GM10847 (cell line): ENCODE data around the gene SDK2.

ENCODE experiments used
- POLR2A ChIP-seq: IDR thresholded peaks from 2 replicates; pipeline ENCODE4 v1.6.1; 2011; ENCODE audit not compliant: insufficient read length; ENCODE audit errors: extremely low read depth

Gene SDK2

GRCh38 chr17:73554498-73554897, 89.7 kb downstream of the SDK2 start:
- no peak for TF ChIP-seq POLR2A

- no peak for TF ChIP-seq POLR2A
Measured at GRCh38 chr17:73553311-73553710, 90.9 kb downstream of the SDK2 start.

- TF ChIP-seq POLR2A, result no peak
Measured at GRCh38 chr17:73552300-73553048, 91.8 kb downstream of the SDK2 start.

GRCh38 chr17:73551759-73552158, 92.5 kb downstream of the SDK2 start:
- no peak for TF ChIP-seq POLR2A

- no peak for TF ChIP-seq POLR2A
Measured at GRCh38 chr17:73551144-73551543, 93.1 kb downstream of the SDK2 start.

GRCh38 chr17:73550556-73550955, 93.7 kb downstream of the SDK2 start:
- no peak for TF ChIP-seq POLR2A

GRCh38 chr17:73549841-73550430, 94.3 kb downstream of the SDK2 start:
- TF ChIP-seq POLR2A, result no peak

GRCh38 chr17:73548620-73549311, 95.5 kb downstream of the SDK2 start:
- TF ChIP-seq POLR2A, result no peak

- no peak for TF ChIP-seq POLR2A
Measured at GRCh38 chr17:73547790-73548189, 96.5 kb downstream of the SDK2 start.

GRCh38 chr17:73546770-73547536, 97.3 kb downstream of the SDK2 start:
- TF ChIP-seq POLR2A, result no peak

- no peak for TF ChIP-seq POLR2A
Measured at GRCh38 chr17:73546114-73546513, 98.1 kb downstream of the SDK2 start.

GRCh38 chr17:73545109-73546032, 98.9 kb downstream of the SDK2 start:
- no peak for TF ChIP-seq POLR2A

GRCh38 chr17:73544333-73544732, 99.9 kb downstream of the SDK2 start:
- TF ChIP-seq POLR2A, result no peak

GRCh38 chr17:73542323-73542722, 101.9 kb downstream of the SDK2 start:
- TF ChIP-seq POLR2A, result no peak
